Measurements from ENCODE around the gene RUFY1.
"Not testable (repeated sequence)": the region's sequence is repeated elsewhere in the genome, so short reads cannot be mapped to it uniquely, and the experiment has no call there.

GRCh38 chr5:179641745-179642144 lies 91.4 kb downstream of the RUFY1 start:
- not testable (repeated sequence) for TF ChIP-seq CTCF (IDR thresholded peaks at IDR 0.05; ENCODE audit: borderline replicate concordance, extremely low read depth, low read length, poor library complexity, severe bottlenecking); EZH2 (IDR thresholded peaks at IDR 0.05; ENCODE audit: borderline replicate concordance, low read depth, low read length, severe bottlenecking)

Measured in DND-41 (cell line).